Esophagus muscularis mucosa (tissue), 3 donors: ENCODE results near the gene DUSP2.

Experiments
- CTCF ChIP-seq, 3 experiments: fragments of 200-600 bp in 2 of 3; fragments of 450-650 bp in 1 of 3; sonication (generic) in 2 of 3; IDR thresholded peaks; one replicate each; pipeline ENCODE4 v1.5.1; 2017 to 2019; ENCODE audit warnings: antibody characterized with exemption in 3 of 3, mild to moderate bottlenecking in 2 of 3, moderate library complexity in 1 of 3
- POLR2A ChIP-seq: fragments of 450-650 bp; IDR thresholded peaks from one replicate; pipeline ENCODE4 v1.6.1; 2017; ENCODE audit warnings: antibody characterized with exemption, moderate library complexity, mild to moderate bottlenecking, low read depth

- TF ChIP-seq CTCF (IDR thresholded peaks at IDR 0.05) (no peak), POLR2A (no peak)
These were observed 31.9 kb downstream of the DUSP2 start for GRCh38 chr2:96113367-96113677.
